Body of pancreas (tissue), 4 donors: ENCODE data around the gene MAS1L. TPM values are rescaled to one million over a fixed set of nuclear protein-coding genes. Genes with fewer than 3 reads are reported as not detected.

Experiments
- ATAC-seq: fragments of 150-250 bp; one replicate; pipeline ENCODE4 v1.9.1; 2016
- DNase-seq, 4 donors: peaks; one replicate each; pipeline ENCODE4 v3.0.0-alpha.2; 2019
- H3K27ac ChIP-seq, 4 donors: fragments of 200-600 bp; sonication (generic); 1 replicate in 3 of 4; 2 replicates in 1 of 4; pipeline versions ENCODE4 v1.5.1 to v1.6.1; 2016 to 2019; ENCODE audit warnings: mild to moderate bottlenecking in 1 of 4, mixed read lengths in 1 of 4, moderate library complexity in 1 of 4
- H3K27me3 ChIP-seq, 2 donors: fragments of 200-600 bp; sonication (generic); one replicate each; pipeline ENCODE4 v1.6.0; 2016; ENCODE audit warnings: mild to moderate bottlenecking in 1 of 2
- H3K36me3 ChIP-seq, 2 donors: fragments of 200-600 bp; sonication (generic); replicated peaks in 1 of 2; 2 replicates each; pipeline ENCODE4 v1.5.1; 2016; ENCODE audit warnings: low read depth in 2 of 2; ENCODE audit not compliant: insufficient read depth in 1 of 2
- H3K4me1 ChIP-seq: fragments of 200-600 bp; sonication (generic); one replicate; pipeline ENCODE4 v1.6.0; 2016
- H3K4me3 ChIP-seq, 2 donors: fragments of 200-600 bp; sonication (generic); 1 replicate in 1 of 2; 2 replicates in 1 of 2; pipeline ENCODE4 v1.5.1; 2016 to 2019
- H3K9me3 ChIP-seq, 3 donors: fragments of 200-600 bp; sonication (generic); 1 replicate in 2 of 3; 2 replicates in 1 of 3; pipeline ENCODE4 v1.5.1; 2016
- CTCF ChIP-seq, 7 experiments: fragments of 450-650 bp in 4 of 7; fragments of 200-600 bp in 3 of 7; sonication (generic) in 3 of 7; IDR thresholded peaks; one replicate each; pipeline ENCODE4 v1.5.1; 2016 to 2019; ENCODE audit warnings: antibody characterized with exemption in 7 of 7
- POLR2A ChIP-seq, 3 donors: fragments of 450-650 bp; IDR thresholded peaks; one replicate each; pipeline ENCODE4 v1.6.1; 2016; ENCODE audit warnings: antibody characterized with exemption in 3 of 3, mild to moderate bottlenecking in 2 of 3
- WGBS, 2 donors: methylation state at CpG; one replicate each; pipeline ENCODE4 v1.1.5; 2017; 5-methylcytosine and 5-hydroxymethylcytosine counted together
- intact Hi-C: fragments of 100-400 bp; cut with DNase I; formaldehyde crosslinking; loops from one replicate; pipeline ENCODE4 v1.15.1; 2023
- total RNA-seq, 2 donors: library from RNA; depleted of rRNA; stranded (reverse); fragments of >200 nt; gene quantifications; one replicate each; pipeline ENCODE4 v1.1.0, GENCODE V29; 2016

The MAS1L gene
- total RNA-seq, 2 donors from 2014 or later, result not detected

- no peak for ATAC-seq
- Histone ChIP-seq H3K9me3 (no peaks in the 10 kb centered on the region), H3K36me3 (no peaks in the 10 kb centered on the region), H3K4me3 (no peak overlapping the region), H3K27ac (no peak overlapping the region), H3K27me3 (no peaks in the 10 kb centered on the region), H3K4me1 (no peaks in the 10 kb centered on the region)
- intact Hi-C loops, result no loop called here
- WGBS, 2 donors, result 68 to 83% methylated on average over 5 of the region's 5 CpGs
- no peak for DNase-seq
- no peak for TF ChIP-seq POLR2A (IDR thresholded peaks at IDR 0.05)
- TF ChIP-seq CTCF (IDR thresholded peaks at IDR 0.05), result no peak
Observed at GRCh38 chr6:29507319-29507718, 19.6 kb upstream of the MAS1L start.

GRCh38 chr6:29506446-29507067 is 18.8 kb upstream of the MAS1L start:
- Histone ChIP-seq H3K36me3 (no peaks in the 10 kb centered on the region), H3K4me3 (no peak overlapping the region), H3K27ac (no peak overlapping the region), H3K27me3 (no peaks in the 10 kb centered on the region), H3K9me3 (no peaks in the 10 kb centered on the region), H3K4me1 (no peaks in the 10 kb centered on the region)
- DNase-seq (no peak), ATAC-seq (no peak)
- 79 to 87% methylated on average over 10 to 11 of the region's 11 CpGs for WGBS, 2 donors
- intact Hi-C loops, result no loop called here
- no peak for TF ChIP-seq POLR2A (IDR thresholded peaks at IDR 0.05)
- TF ChIP-seq CTCF (IDR thresholded peaks at IDR 0.05), result no peak

GRCh38 chr6:29505808-29506207 is 18.1 kb upstream of the MAS1L start:
- Histone ChIP-seq H3K36me3 (no peaks in the 10 kb centered on the region), H3K27me3 (no peaks in the 10 kb centered on the region), H3K27ac (no peak overlapping the region), H3K4me3 (no peak overlapping the region), H3K9me3 (no peaks in the 10 kb centered on the region), H3K4me1 (no peaks in the 10 kb centered on the region)
- ATAC-seq, result no peak
- no peak for DNase-seq
- WGBS, 2 donors, result 89 to 96% methylated on average over 3 of the region's 3 CpGs
- intact Hi-C loops, result no loop called here
- TF ChIP-seq POLR2A (IDR thresholded peaks at IDR 0.05) (no peak), CTCF (IDR thresholded peaks at IDR 0.05) (no peak)

- Histone ChIP-seq H3K27me3 (no peaks in the 10 kb centered on the region), H3K4me3 (no peak overlapping the region), H3K4me1 (no peaks in the 10 kb centered on the region), H3K27ac (no peak overlapping the region), H3K36me3 (no peaks in the 10 kb centered on the region), H3K9me3 (no peaks in the 10 kb centered on the region)
- ATAC-seq (no peak), DNase-seq (peak in 3 of 4 donors; percentile 27 to 67 (median 53))
- TF ChIP-seq POLR2A (IDR thresholded peaks at IDR 0.05) (no peak), CTCF (IDR thresholded peaks at IDR 0.05) (no peak)
- 13 to 15% methylated on average over 2 of the region's 2 CpGs for WGBS, 2 donors
- intact Hi-C loops, result no loop called here
Observed at GRCh38 chr6:29504961-29505360, 17.2 kb upstream of the MAS1L start.

GRCh38 chr6:29502597-29502996 is 14.8 kb upstream of the MAS1L start:
- no peak for TF ChIP-seq CTCF (IDR thresholded peaks at IDR 0.05)
- no peak for TF ChIP-seq POLR2A (IDR thresholded peaks at IDR 0.05)
- Histone ChIP-seq H3K9me3 (no peaks in the 10 kb centered on the region), H3K27me3 (no peaks in the 10 kb centered on the region), H3K27ac (no peak overlapping the region), H3K4me3 (no peak overlapping the region), H3K4me1 (no peaks in the 10 kb centered on the region), H3K36me3 (no peaks in the 10 kb centered on the region)
- ATAC-seq (no peak), DNase-seq (no peak)
- 82 to 94% methylated on average over 5 of the region's 5 CpGs for WGBS, 2 donors
- intact Hi-C loops, result no loop called here
